ENCODE data around the gene OSCP1. TPM values are rescaled to one million over a fixed set of nuclear protein-coding genes. Genes with fewer than 3 reads are reported as not detected.

OSCP1 gene
- total RNA-seq, 2 donors from 2014 or later = 0.59 to 1.2 TPM

DNA sequence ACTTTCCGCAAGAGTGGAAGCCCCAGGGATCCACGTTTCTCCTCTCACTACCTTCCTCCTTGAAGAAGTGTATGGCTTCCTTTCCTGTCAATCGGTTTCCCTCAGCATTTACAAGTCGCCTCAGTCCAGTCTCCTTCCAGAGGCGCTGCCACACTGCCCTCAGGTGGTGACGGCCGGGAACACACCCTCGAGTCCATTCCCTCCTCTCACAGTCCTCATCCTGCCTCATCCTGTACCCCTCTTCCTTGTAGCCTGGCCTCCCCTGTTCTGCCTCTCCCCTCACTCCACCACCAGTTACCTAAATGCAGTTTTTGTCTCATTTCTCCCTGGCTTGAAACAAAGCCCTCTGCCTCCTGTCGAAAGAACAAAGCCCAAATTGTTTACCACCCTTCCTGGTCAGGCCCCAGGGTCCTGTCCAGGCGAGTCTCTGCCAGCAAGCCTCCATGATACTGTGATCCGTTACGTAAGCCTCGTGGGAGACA is 29.4 kb downstream of the OSCP1 start:
- Mint-ChIP-seq H3K27ac (peak overlapping the region; percentile 19 to 84), H3K9me3 (no peaks in the 10 kb centered on the region), H3K4me1 (ENCODE audit: low read depth in 2 of 2) (peaks cover 12 to 13% of the 10 kb centered on the region in 2 donors), H3K27me3 (no peaks in the 10 kb centered on the region), H3K4me3 (no peak overlapping the region), H3K36me3 (no peaks in the 10 kb centered on the region)
- ATAC-seq (peak; percentile 95 to 96), DNase-seq (ENCODE audit: low spot score) (peak; percentile 92)

DNA sequence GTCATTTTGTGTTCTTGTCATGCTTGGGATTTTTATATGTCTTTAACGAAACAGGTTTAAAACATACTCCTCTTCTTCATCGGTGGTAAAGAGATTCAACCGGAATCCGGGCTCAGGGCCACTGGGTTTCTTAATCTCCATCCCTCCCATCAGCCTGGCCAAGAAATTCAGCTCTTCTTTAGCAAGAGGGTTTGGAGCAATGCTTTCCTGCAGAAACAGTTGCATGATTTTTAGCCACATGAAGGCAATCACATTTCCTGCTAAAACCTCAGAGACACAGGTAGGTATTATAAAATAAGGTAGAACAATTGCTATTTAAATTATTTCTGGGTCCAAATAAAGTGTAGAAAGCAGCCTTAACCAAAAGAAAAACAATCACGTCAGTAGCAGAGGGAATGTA is 29.8 kb downstream of the OSCP1 start:
- no peak for ATAC-seq
- H3K4me3 Mint-ChIP-seq = no peak overlapping the region

DNA sequence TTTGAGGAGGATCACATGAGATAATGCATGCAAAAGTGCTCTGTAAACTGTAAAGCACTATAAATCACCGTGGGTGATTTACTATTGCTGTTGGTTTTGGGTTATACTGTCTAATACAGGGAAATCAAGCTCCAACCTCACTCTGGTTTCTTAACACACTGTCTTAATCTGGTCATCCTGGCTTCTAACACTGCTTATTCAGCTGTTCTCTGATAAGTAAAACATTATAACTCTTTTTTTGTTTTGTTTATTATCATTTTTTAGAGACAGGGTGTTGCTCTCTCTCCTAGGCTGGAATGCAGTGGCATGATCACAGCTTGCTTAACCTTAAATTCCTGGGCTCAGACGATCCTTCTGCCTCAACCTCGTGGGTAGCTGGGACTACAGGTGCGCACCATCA is 30.7 kb downstream of the OSCP1 start:
- no peak for DNase-seq (ENCODE audit: low spot score)
- Mint-ChIP-seq H3K9me3 (no peaks in the 10 kb centered on the region), H3K4me3 (no peak overlapping the region), H3K27me3 (no peaks in the 10 kb centered on the region), H3K27ac (no peak overlapping the region), H3K4me1 (ENCODE audit: low read depth in 2 of 2) (peaks cover 12 to 13% of the 10 kb centered on the region in 2 donors), H3K36me3 (no peaks in the 10 kb centered on the region)
- no peak for ATAC-seq

More for the DNA sequence above, 29.8 kb downstream of the OSCP1 start:
- no peak for DNase-seq (ENCODE audit: low spot score)
- no peaks in the 10 kb centered on the region for H3K9me3 Mint-ChIP-seq
- peaks cover 12 to 13% of the 10 kb centered on the region in 2 donors for H3K4me1 Mint-ChIP-seq (ENCODE audit: low read depth in 2 of 2)
- H3K36me3 Mint-ChIP-seq = no peaks in the 10 kb centered on the region
- no peaks in the 10 kb centered on the region for H3K27me3 Mint-ChIP-seq
- peak overlapping the region; percentile 19 to 84 for H3K27ac Mint-ChIP-seq

DNA sequence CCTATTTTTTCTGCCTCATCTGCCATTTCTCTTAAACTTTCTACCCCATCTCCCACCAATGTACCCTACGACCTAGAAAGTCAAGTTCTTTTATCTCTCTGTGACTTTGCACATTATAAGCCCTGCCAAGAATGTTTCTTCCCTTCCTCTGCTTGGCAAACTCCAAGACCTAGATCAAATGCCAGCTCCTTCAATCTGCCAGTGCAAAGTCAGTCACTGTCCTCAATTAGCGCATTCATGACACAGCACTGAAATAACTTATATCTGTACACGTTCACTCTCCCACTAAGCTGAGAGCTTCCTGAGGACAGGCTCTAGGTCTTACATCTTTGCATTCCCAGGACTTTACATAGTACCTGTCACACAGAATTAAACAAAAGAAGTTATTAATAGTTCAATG is 31.1 kb downstream of the OSCP1 start:
- H3K4me3 Mint-ChIP-seq = no peak overlapping the region
- no peak overlapping the region for H3K27ac Mint-ChIP-seq
- H3K36me3 Mint-ChIP-seq = no peaks in the 10 kb centered on the region
- DNase-seq (ENCODE audit: low spot score) (no peak), ATAC-seq (no peak)
- no peaks in the 10 kb centered on the region for H3K9me3 Mint-ChIP-seq
- H3K4me1 Mint-ChIP-seq (ENCODE audit: low read depth in 2 of 2) = peaks cover 12 to 13% of the 10 kb centered on the region in 2 donors
- no peaks in the 10 kb centered on the region for H3K27me3 Mint-ChIP-seq

DNA sequence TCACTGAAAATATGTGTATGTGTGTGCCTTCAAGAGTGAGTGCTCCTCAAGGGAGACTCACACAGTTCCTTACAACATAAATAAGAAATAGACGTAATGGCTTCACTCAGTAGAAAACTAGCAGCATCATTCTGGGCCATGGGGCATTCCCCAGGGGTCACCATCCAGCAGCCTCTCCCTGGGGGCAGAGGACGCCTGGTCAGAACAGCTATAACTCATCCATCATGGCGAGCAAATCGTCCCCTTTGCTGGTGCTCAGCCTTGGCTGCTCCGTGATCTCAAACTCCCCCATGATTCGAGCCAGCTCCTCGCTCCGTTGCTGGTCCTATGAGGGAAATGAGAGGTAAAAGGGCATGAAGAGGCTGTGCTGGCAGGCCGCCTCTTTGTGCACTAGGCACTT is 32.3 kb downstream of the OSCP1 start:
- Mint-ChIP-seq H3K36me3 (no peaks in the 10 kb centered on the region), H3K4me1 (ENCODE audit: low read depth in 2 of 2) (peaks cover 12 to 13% of the 10 kb centered on the region in 2 donors), H3K27ac (peak overlapping the region in 1 of 2 donors; percentile 54), H3K9me3 (no peaks in the 10 kb centered on the region), H3K27me3 (no peaks in the 10 kb centered on the region), H3K4me3 (no peak overlapping the region)
- no peak for ATAC-seq
- no peak for DNase-seq (ENCODE audit: low spot score)

DNA sequence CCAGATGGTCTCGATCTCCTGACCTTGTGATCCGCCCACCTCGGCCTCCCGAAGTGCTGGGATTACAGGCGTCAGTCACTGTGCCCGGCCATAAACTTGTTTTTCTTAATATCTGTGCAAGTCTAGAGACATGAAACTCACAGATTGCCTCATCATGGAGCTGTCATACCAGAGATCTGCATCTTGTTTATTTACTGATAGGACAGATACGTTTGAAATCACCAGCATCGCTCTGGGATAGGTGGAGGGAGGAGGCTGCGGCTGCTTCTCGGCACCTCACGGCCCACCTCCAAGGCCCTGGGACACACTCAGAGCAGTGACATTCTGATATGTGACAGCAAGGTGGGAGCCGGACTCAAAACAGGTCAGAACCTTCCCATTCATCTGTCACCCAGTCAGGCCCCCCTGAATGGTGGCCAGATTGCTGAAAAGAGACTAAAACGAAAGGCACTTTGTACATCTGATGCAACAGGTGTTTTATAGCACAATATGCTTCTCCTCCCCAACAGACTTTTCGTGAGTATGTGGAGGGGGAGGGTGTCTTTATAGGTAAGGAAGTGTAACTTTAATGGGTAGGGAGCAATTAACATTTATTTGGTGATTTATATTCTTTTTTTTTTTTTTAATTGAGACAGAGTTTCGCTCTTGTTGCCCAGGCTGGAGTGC is 34.5 kb downstream of the OSCP1 start:
- H3K27ac Mint-ChIP-seq = no peak overlapping the region

DNA sequence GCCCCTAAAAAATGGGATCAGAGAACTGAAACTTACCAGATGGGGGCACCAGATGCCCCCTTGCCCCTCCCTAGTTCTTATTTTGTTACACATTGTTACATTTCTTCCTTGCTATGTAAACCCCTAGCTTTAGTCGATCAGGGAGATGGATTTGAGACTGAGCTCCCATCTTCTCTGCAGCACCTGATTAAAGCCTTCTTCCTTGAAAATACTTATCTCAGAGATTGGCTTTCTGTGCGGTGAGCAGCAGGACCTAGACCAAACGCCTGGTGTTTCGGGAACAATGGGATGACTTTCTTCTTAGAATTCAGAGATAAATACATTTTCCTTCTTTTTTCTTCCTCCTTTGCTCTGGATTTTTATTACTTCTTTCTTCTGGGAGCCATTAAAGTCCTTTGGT is 35.9 kb downstream of the OSCP1 start:
- ATAC-seq (no peak), DNase-seq (ENCODE audit: low spot score) (no peak)
- Mint-ChIP-seq H3K9me3 (peaks cover 3% of the 10 kb centered on the region), H3K36me3 (no peaks in the 10 kb centered on the region), H3K27me3 (no peaks in the 10 kb centered on the region), H3K4me3 (no peak overlapping the region), H3K4me1 (ENCODE audit: low read depth in 2 of 2) (peaks cover 11 to 15% of the 10 kb centered on the region in 2 donors), H3K27ac (no peak overlapping the region)

More for the DNA sequence above, 34.5 kb downstream of the OSCP1 start:
- H3K9me3 Mint-ChIP-seq = peaks cover 3% of the 10 kb centered on the region
- H3K36me3 Mint-ChIP-seq = no peaks in the 10 kb centered on the region
- no peak overlapping the region for H3K4me3 Mint-ChIP-seq
- DNase-seq (ENCODE audit: low spot score) (no peak), ATAC-seq (no peak)
- peaks cover 17% of the 10 kb centered on the region in 2 donors for H3K4me1 Mint-ChIP-seq (ENCODE audit: low read depth in 2 of 2)
- H3K27me3 Mint-ChIP-seq = no peaks in the 10 kb centered on the region

DNA sequence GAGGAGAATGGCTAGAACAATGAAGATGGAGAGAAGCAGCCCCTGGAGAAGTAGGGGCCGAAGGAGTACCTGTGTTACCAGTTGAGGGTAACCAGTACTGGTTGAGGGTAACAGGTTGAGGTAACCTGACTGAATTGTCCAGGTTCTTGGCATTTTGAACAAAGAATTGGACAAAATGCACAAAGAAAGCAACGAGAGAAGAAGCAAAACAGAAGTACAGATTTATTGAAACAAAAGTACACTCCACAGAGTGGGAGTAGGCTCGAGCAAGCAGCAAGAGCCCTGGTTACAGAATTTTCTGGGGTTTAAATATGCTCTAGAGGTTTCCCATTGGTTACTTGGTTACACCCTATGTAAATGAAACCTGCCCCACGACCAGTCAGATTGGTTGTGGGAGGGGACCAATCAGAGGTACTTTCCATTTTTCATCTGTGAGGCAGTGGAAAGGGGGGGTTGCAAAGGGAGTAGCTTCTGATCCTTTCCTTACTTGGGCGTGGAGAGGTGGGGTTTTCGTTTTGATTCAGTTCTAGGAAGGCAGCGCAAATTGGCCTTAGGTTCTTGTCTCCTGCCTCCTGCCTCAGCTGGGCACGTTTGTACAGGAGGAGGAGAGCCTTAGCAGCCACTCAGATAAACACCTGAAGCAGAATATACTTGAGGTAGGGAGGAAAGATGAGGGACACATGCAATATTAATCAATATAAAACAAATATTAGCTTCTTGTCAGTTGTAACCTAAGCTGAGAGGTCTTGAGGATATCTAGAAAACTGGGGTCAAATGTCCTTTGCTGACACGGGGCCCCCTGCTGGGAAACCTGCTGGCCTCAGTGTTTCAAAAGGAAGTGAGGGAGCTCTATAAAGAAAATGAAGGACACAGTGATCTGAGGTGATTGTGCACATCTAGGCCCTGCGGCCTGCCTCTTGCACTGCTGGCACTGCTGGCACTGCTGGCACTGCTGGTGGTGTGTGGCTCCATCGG is 38.3 kb downstream of the OSCP1 start:
- Mint-ChIP-seq H3K4me1 (ENCODE audit: low read depth in 2 of 2) (peaks cover 11 to 18% of the 10 kb centered on the region in 2 donors), H3K36me3 (no peaks in the 10 kb centered on the region), H3K9me3 (peaks cover 3% of the 10 kb centered on the region), H3K27ac (peak overlapping the region; percentile 10 to 90), H3K27me3 (no peaks in the 10 kb centered on the region), H3K4me3 (no peak overlapping the region)
- ATAC-seq (peak; percentile 93 to 96), DNase-seq (ENCODE audit: low spot score) (peak; percentile 80)

DNA sequence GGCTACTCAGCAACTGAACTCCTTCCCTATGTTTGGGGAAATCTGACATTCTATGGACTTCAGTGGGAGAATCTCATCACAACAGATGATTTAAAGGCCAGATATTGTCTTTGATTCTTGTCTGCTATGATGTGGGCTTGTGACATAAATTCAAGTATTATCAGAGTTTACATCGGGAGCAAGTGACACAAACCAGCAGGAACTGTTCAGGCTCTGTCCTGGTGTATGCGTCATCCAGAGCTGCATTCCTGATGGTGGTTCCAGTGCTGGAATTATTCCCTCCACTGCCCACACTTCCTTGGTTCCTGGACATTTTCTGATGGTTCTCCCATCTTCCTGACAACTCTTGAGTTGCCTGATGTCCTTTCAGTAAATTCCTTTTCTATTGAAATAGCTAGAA is 41.8 kb downstream of the OSCP1 start:
- Mint-ChIP-seq H3K4me1 (ENCODE audit: low read depth in 2 of 2) (peaks cover 11 to 24% of the 10 kb centered on the region in 2 donors), H3K27me3 (no peaks in the 10 kb centered on the region), H3K27ac (no peak overlapping the region), H3K36me3 (no peaks in the 10 kb centered on the region), H3K9me3 (peaks cover 3% of the 10 kb centered on the region), H3K4me3 (no peak overlapping the region)
- DNase-seq (ENCODE audit: low spot score) (no peak), ATAC-seq (no peak)

DNA sequence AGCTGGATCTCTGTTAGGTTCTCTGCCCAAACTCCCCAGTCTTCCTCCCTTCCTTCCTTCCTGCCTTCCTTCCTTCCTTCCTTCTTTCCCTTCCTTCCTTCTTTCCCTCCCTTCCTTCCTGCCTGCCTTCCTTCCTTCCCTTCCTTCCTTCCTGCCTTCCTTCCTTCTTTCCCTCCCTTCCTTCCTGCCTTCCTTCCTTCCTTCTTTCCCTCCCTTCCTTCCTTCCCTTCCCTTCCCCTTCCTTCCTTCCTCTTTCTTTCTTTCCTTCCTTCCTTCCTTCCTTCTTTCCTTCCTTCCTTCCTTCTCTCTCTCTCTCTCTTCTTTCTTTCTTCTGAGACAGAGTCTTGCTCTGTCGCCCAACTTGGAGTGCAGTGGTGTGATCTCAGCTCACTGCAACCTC is 43.8 kb downstream of the OSCP1 start:
- Mint-ChIP-seq H3K4me1 (ENCODE audit: low read depth in 2 of 2) (peaks cover 10 to 21% of the 10 kb centered on the region in 2 donors), H3K9me3 (peaks cover 2% of the 10 kb centered on the region), H3K4me3 (no peak overlapping the region), H3K36me3 (no peaks in the 10 kb centered on the region), H3K27me3 (no peaks in the 10 kb centered on the region), H3K27ac (peak overlapping the region in 1 of 2 donors; percentile 19)
- DNase-seq (ENCODE audit: low spot score) (no peak), ATAC-seq (no peak)

DNA sequence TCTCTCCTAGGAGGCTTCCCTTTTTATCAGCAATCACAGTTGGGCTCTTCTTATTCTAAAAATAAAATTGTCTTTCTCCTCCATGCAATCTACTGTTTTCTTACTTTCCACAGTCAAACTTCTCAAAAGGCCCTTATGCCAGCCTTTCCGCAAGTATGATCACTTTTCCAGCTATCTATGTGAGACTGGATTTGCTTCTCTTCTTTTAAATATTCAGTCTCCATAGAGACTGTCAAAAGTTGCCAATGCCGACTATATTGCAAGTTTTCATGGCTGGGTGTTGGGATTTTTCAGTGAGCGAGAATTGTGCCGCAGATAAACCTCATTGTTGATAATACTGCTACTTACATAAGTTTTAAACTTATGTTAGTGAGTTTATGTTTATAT is 47.8 kb downstream of the OSCP1 start:
- no peaks in the 10 kb centered on the region for H3K27me3 Mint-ChIP-seq
- peak overlapping the region; percentile 95 to 98 for H3K27ac Mint-ChIP-seq
- H3K9me3 Mint-ChIP-seq = no peaks in the 10 kb centered on the region
- no peaks in the 10 kb centered on the region for H3K36me3 Mint-ChIP-seq
- peak overlapping the region; percentile 67 for H3K4me3 Mint-ChIP-seq
- DNase-seq (ENCODE audit: low spot score) (no peak), ATAC-seq (no peak)
- H3K4me1 Mint-ChIP-seq (ENCODE audit: low read depth in 2 of 2) = peaks cover 32 to 35% of the 10 kb centered on the region in 2 donors

DNA sequence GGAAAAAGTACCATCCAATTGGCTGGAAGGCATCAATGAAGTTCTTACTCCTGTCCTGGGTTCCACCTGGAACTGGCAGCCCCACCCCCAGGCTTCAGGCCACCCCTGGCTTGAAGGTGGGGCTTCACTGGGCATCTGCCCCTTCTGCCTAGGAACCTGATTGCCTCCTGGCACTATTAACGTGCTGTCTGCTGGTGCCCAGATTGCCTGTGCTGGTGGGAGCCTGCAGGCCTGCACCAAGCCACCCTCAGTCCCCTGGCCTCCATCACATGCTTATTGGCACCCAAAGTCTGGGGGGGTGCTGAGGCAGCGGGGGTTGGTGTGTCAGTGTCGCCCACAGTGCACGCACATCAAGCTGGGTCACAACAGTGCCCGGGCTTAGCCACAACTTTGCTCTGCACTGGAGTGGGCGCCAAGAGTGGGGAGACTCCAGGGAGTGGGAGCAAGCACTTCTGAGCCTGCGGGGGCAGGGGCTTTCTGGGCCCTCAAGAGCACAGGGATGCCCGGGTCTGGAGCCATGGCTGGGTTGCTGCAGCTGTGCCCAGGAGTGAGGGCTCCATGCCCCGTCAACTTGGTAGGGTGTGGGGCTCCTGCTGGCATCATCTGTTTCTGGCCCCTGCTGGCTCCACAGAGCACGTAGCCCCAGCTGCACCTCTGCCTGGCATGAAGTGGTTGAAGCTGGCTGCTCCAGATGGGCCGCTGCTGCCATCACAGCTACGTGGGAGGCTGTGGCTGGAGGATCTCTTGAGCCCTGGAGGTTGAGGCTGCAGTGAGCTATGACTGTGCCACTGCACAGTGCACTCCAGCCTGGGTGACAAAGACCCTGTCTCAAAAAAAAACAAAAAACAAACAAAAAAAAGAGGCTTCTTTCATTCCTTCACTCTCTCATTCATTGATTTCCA is 48.4 kb downstream of the OSCP1 start:
- H3K27ac Mint-ChIP-seq = peak overlapping the region; percentile 95 to 98
- ATAC-seq (no peak), DNase-seq (ENCODE audit: low spot score) (no peak)
- H3K4me1 Mint-ChIP-seq (ENCODE audit: low read depth in 2 of 2) = peaks cover 32 to 38% of the 10 kb centered on the region in 2 donors
- H3K4me3 Mint-ChIP-seq = peak overlapping the region; percentile 92
- no peaks in the 10 kb centered on the region for H3K27me3 Mint-ChIP-seq
- H3K9me3 Mint-ChIP-seq = no peaks in the 10 kb centered on the region
- no peaks in the 10 kb centered on the region for H3K36me3 Mint-ChIP-seq

All from natural killer cell treated with Interleukin-12 subunit alpha and Interleukin-12 subunit beta and Interleukin-15 and Interleukin-18, amount 100 ng/mL, for 72 hours (primary cell).